ENCODE results near the gene MEGF6.
A peak's percentile ranks its signal among the peaks of the same experiment; 100 is the strongest.

The MEGF6 gene

GRCh38 chr1:3654549-3655281 is 43.4 kb upstream of the MEGF6 start:
- Histone ChIP-seq H3K18ac (ENCODE audit: low read depth in 1 of 2, low read length in 2 of 2) (no peak overlapping the region), H2BK15ac (ENCODE audit: low read depth, poor library complexity, severe bottlenecking) (no peak overlapping the region), H4K8ac (ENCODE audit: low read length) (no peak overlapping the region), H3K79me1 (replicated peaks; ENCODE audit: low read length, poor library complexity, severe bottlenecking) (peaks cover 1% of the 10 kb centered on the region), H4K91ac (ENCODE audit: low read length) (no peak overlapping the region), H2AK5ac (ENCODE audit: low read length, severe bottlenecking) (no peak overlapping the region), H3K9me3 (ENCODE audit: control insufficient read depth, low read length) (no peaks in the 10 kb centered on the region), H3K4me2 (ENCODE audit: low read length, poor library complexity, severe bottlenecking) (no peak overlapping the region), H3K27me3 (ENCODE audit: control insufficient read depth in 1 of 2, insufficient read depth in 1 of 2, low read length in 2 of 2) (peaks cover 83 to 90% of the 10 kb centered on the region in 2 experiments), H3K4me3 (ENCODE audit: insufficient read depth in 1 of 2, low read depth in 1 of 2, low read length in 2 of 2) (no peak overlapping the region), H3K14ac (ENCODE audit: low read length in 2 of 2) (no peak overlapping the region), H2BK120ac (ENCODE audit: low read depth, low read length) (no peak overlapping the region), H3K4me1 (ENCODE audit: control insufficient read depth, insufficient read depth, low read depth, low read length) (peaks cover 18% of the 10 kb centered on the region), H2BK5ac (ENCODE audit: low read depth, low read length, poor library complexity, severe bottlenecking) (no peak overlapping the region), H3K36me3 (ENCODE audit: control insufficient read depth in 1 of 2, insufficient read depth in 2 of 2, low read depth in 1 of 2, low read length in 2 of 2) (no peaks in the 10 kb centered on the region), H3K27ac (ENCODE audit: low read length, poor library complexity, severe bottlenecking) (no peak overlapping the region), H2AFZ (ENCODE audit: low read depth, low read length) (no peak overlapping the region), H3K9ac (ENCODE audit: low read length) (no peak overlapping the region), H2BK12ac (ENCODE audit: low read length in 2 of 2) (no peak overlapping the region), H3K23ac (ENCODE audit: low read length in 2 of 2) (no peak overlapping the region), H3K4ac (ENCODE audit: low read depth in 1 of 2, low read length in 2 of 2) (no peak overlapping the region)
- 89% methylated on average over 21 of the region's 22 CpGs for WGBS
- no peak for DNase-seq

DNA sequence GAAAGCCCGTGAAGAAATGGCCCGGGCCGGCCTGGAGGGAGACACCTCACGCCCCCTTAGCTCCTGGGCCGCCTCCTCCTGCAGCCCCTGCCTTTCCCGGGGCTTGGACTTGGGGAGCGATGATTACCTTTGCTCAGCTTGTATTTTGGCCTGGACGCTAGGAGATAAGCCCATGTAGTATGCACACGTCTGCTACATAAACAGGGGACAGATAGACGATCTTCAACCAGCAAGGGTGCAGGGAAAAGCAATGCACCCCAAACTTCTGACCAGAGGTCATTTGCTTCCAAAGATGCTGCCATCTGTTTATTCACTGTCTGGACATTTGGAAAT is 41.9 kb upstream of the MEGF6 start:
- Histone ChIP-seq H3K27ac (ENCODE audit: low read length, poor library complexity, severe bottlenecking) (no peak overlapping the region), H3K27me3 (ENCODE audit: control insufficient read depth in 1 of 2, insufficient read depth in 1 of 2, low read length in 2 of 2) (peaks cover 76 to 77% of the 10 kb centered on the region in 2 experiments), H3K9ac (ENCODE audit: low read length) (no peak overlapping the region), H3K4me3 (ENCODE audit: insufficient read depth in 1 of 2, low read depth in 1 of 2, low read length in 2 of 2) (no peak overlapping the region), H2BK120ac (ENCODE audit: low read depth, low read length) (no peak overlapping the region), H2AFZ (ENCODE audit: low read depth, low read length) (no peak overlapping the region), H2BK5ac (ENCODE audit: low read depth, low read length, poor library complexity, severe bottlenecking) (no peak overlapping the region), H3K4ac (ENCODE audit: low read depth in 1 of 2, low read length in 2 of 2) (no peak overlapping the region), H2BK12ac (ENCODE audit: low read length in 2 of 2) (no peak overlapping the region), H4K91ac (ENCODE audit: low read length) (no peak overlapping the region), H3K36me3 (ENCODE audit: control insufficient read depth in 1 of 2, insufficient read depth in 2 of 2, low read depth in 1 of 2, low read length in 2 of 2) (no peaks in the 10 kb centered on the region), H3K4me1 (ENCODE audit: control insufficient read depth, insufficient read depth, low read depth, low read length) (peaks cover 21% of the 10 kb centered on the region), H4K8ac (ENCODE audit: low read length) (no peak overlapping the region), H3K79me1 (replicated peaks; ENCODE audit: low read length, poor library complexity, severe bottlenecking) (peaks cover 12% of the 10 kb centered on the region), H2AK5ac (ENCODE audit: low read length, severe bottlenecking) (no peak overlapping the region), H3K9me3 (ENCODE audit: control insufficient read depth, low read length) (no peaks in the 10 kb centered on the region), H3K4me2 (ENCODE audit: low read length, poor library complexity, severe bottlenecking) (no peak overlapping the region), H3K14ac (ENCODE audit: low read length in 2 of 2) (no peak overlapping the region), H3K18ac (ENCODE audit: low read depth in 1 of 2, low read length in 2 of 2) (no peak overlapping the region), H3K23ac (ENCODE audit: low read length in 2 of 2) (no peak overlapping the region), H2BK15ac (ENCODE audit: low read depth, poor library complexity, severe bottlenecking) (no peak overlapping the region)
- WGBS, result 22% methylated on average over 10 of the region's 10 CpGs
- DNase-seq, result no peak

DNA sequence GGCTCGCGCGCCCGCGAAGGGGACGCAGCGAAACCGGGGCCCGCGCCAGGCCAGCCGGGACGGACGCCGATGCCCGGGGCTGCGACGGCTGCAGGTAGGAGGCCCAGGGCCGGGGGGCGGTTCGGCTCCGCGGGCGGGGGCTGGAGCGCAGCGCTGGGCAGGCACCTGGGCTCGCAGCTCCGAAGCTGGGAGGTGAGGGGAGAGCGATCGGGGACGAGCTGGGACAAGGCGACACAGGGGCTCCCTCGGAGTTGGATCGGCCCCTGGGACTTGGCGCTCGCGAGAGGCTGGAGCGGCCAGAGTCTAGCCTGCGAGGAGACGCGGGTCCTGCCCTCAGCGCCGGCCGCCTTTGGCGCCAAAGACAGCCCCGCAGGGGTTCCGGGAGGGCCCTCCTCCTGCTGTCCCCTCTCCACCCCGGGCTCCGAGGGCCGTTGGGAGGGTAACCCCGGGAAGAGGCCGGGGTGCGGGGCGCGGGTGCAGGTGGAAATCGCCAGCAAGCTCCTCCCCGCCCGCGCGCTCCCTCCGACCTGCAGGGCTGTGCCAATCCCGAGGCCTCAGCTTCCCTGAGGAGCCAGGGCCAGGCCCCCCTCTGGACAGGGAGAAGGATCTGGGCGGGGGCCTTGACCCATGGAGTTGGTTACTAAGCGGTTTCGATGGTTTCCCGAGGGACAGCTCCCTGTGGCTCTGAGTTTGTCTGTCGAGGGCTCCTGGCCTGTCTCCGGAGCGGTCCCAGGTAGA is 41.4 kb upstream of the MEGF6 start:
- 4% methylated on average over 46 of the region's 68 CpGs for WGBS
- H3K79me1 ChIP-seq (replicated peaks; ENCODE audit: low read length, poor library complexity, severe bottlenecking), result peaks cover 12% of the 10 kb centered on the region

DNA sequence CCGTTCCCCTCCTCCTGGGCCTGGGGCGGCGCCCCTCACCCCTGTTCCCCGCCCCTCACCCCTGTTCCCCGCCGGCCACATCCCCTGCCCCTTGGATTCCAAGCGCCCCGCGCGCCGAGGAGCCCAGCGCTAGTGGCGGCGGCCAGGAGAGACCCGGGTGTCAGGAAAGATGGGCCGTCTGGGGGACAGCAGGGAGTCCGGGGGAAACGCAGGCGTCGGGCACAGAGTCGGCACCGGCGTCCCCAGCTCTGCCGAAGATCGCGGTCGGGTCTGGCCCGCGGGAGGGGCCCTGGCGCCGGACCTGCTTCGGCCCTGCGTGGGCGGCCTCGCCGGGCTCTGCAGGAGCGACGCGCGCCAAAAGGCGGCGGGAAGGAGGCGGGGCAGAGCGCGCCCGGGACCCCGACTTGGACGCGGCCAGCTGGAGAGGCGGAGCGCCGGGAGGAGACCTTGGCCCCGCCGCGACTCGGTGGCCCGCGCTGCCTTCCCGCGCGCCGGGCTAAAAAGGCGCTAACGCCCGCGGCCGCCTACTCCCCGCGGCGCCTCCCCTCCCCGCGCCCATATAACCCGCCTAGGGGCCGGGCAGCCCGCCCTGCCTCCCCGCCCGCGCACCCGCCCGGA is 40.7 kb upstream of the MEGF6 start, which contains the start of gene TP73:
TP73 (plus strand) TSS at position 587 of the 618 bp plus-strand sequence. CDS start 29,850 bp downstream, outside the sequence.
- peaks cover 64 to 65% of the 10 kb centered on the region in 2 experiments for H3K27me3 ChIP-seq (ENCODE audit: control insufficient read depth in 1 of 2, insufficient read depth in 1 of 2, low read length in 2 of 2)
- 0% methylated on average over 24 of the region's 80 CpGs for WGBS

More for the DNA sequence above, 41.4 kb upstream of the MEGF6 start:
- no peak for DNase-seq
- no peak overlapping the region for H2BK15ac ChIP-seq (ENCODE audit: low read depth, poor library complexity, severe bottlenecking)
- H2AK5ac ChIP-seq (ENCODE audit: low read length, severe bottlenecking), result no peak overlapping the region
- no peak overlapping the region for H3K23ac ChIP-seq (ENCODE audit: low read length in 2 of 2)
- H2BK5ac ChIP-seq (ENCODE audit: low read depth, low read length, poor library complexity, severe bottlenecking), result no peak overlapping the region
- no peak overlapping the region for H3K4me3 ChIP-seq (ENCODE audit: insufficient read depth in 1 of 2, low read depth in 1 of 2, low read length in 2 of 2)
- peaks cover 21% of the 10 kb centered on the region for H3K4me1 ChIP-seq (ENCODE audit: control insufficient read depth, insufficient read depth, low read depth, low read length)
- no peak overlapping the region for H3K9ac ChIP-seq (ENCODE audit: low read length)
- H3K9me3 ChIP-seq (ENCODE audit: control insufficient read depth, low read length), result no peaks in the 10 kb centered on the region
- no peak overlapping the region for H4K8ac ChIP-seq (ENCODE audit: low read length)
- H2BK12ac ChIP-seq (ENCODE audit: low read length in 2 of 2), result no peak overlapping the region
- H4K91ac ChIP-seq (ENCODE audit: low read length), result no peak overlapping the region
- no peak overlapping the region for H3K18ac ChIP-seq (ENCODE audit: low read depth in 1 of 2, low read length in 2 of 2)
- no peak overlapping the region for H3K14ac ChIP-seq (ENCODE audit: low read length in 2 of 2)
- no peak overlapping the region for H3K4ac ChIP-seq (ENCODE audit: low read depth in 1 of 2, low read length in 2 of 2)
- H3K4me2 ChIP-seq (ENCODE audit: low read length, poor library complexity, severe bottlenecking), result peak overlapping the region; percentile 54
- H3K36me3 ChIP-seq (ENCODE audit: control insufficient read depth in 1 of 2, insufficient read depth in 2 of 2, low read depth in 1 of 2, low read length in 2 of 2), result no peaks in the 10 kb centered on the region
- H3K27me3 ChIP-seq (ENCODE audit: control insufficient read depth in 1 of 2, insufficient read depth in 1 of 2, low read length in 2 of 2), result peaks cover 70 to 72% of the 10 kb centered on the region in 2 experiments
- no peak overlapping the region for H2BK120ac ChIP-seq (ENCODE audit: low read depth, low read length)
- no peak overlapping the region for H2AFZ ChIP-seq (ENCODE audit: low read depth, low read length)
- no peak overlapping the region for H3K27ac ChIP-seq (ENCODE audit: low read length, poor library complexity, severe bottlenecking)

More for the DNA sequence above, 40.7 kb upstream of the MEGF6 start, which contains the start of gene TP73:
- peaks cover 4% of the 10 kb centered on the region in 2 experiments for H3K36me3 ChIP-seq (ENCODE audit: control insufficient read depth in 1 of 2, insufficient read depth in 2 of 2, low read depth in 1 of 2, low read length in 2 of 2)
- H3K4ac ChIP-seq (ENCODE audit: low read depth in 1 of 2, low read length in 2 of 2), result no peak within 1 kb of the TSS
- H2AK5ac ChIP-seq (ENCODE audit: low read length, severe bottlenecking), result no peak within 1 kb of the TSS
- H2BK120ac ChIP-seq (ENCODE audit: low read depth, low read length), result no peak within 1 kb of the TSS
- no peak within 1 kb of the TSS for H4K8ac ChIP-seq (ENCODE audit: low read length)
- no peak within 1 kb of the TSS for H2BK5ac ChIP-seq (ENCODE audit: low read depth, low read length, poor library complexity, severe bottlenecking)
- peaks cover 12% of the 10 kb centered on the region for H3K79me1 ChIP-seq (replicated peaks; ENCODE audit: low read length, poor library complexity, severe bottlenecking)
- H3K18ac ChIP-seq (ENCODE audit: low read depth in 1 of 2, low read length in 2 of 2), result no peak within 1 kb of the TSS
- no peak within 1 kb of the TSS for H3K9ac ChIP-seq (ENCODE audit: low read length)
- no peak within 1 kb of the TSS for H3K4me3 ChIP-seq (ENCODE audit: insufficient read depth in 1 of 2, low read depth in 1 of 2, low read length in 2 of 2)
- no peak within 1 kb of the TSS for H3K23ac ChIP-seq (ENCODE audit: low read length in 2 of 2)
- peak within 1 kb of the TSS; percentile 11 for H2AFZ ChIP-seq (ENCODE audit: low read depth, low read length)
- no peaks in the 10 kb centered on the region for H3K9me3 ChIP-seq (ENCODE audit: control insufficient read depth, low read length)
- no peak within 1 kb of the TSS for H4K91ac ChIP-seq (ENCODE audit: low read length)
- DNase-seq, result no peak
- H2BK15ac ChIP-seq (ENCODE audit: low read depth, poor library complexity, severe bottlenecking), result no peak within 1 kb of the TSS
- H3K4me1 ChIP-seq (ENCODE audit: control insufficient read depth, insufficient read depth, low read depth, low read length), result peaks cover 21% of the 10 kb centered on the region
- no peak within 1 kb of the TSS for H2BK12ac ChIP-seq (ENCODE audit: low read length in 2 of 2)
- H3K27ac ChIP-seq (ENCODE audit: low read length, poor library complexity, severe bottlenecking), result no peak within 1 kb of the TSS
- H3K4me2 ChIP-seq (ENCODE audit: low read length, poor library complexity, severe bottlenecking), result peak within 1 kb of the TSS; percentile 54
- H3K14ac ChIP-seq (ENCODE audit: low read length in 2 of 2), result no peak within 1 kb of the TSS
